Embryonic facial prominence (tissue), 1 donor: ENCODE measurements around the gene ELP4.
"Not testable (repeated sequence)": the region's sequence is repeated elsewhere in the genome, so short reads cannot be mapped to it uniquely, and the experiment has no call there.

Experiments
- DNase-seq: peaks from one replicate; pipeline ENCODE4 v3.0.0-alpha.2; 2016; ENCODE audit errors: extremely low spot score

ELP4 gene

GRCh38 chr11:31509429-31510345, at the start of gene ELP4, which contains the start of gene IMMP1L:
ELP4 (plus strand) TSS chr11:31509767; CDS start chr11:31509785, 18 bp downstream.
IMMP1L (minus strand) TSS chr11:31509622; CDS start chr11:31463276, 46,346 bp downstream.
- peak; percentile 97 for DNase-seq

GRCh38 chr11:31464436-31464835, 45.1 kb upstream of the ELP4 start:
- no peak for DNase-seq

- DNase-seq, result no peak
Observed at GRCh38 chr11:31474083-31474482, 35.5 kb upstream of the ELP4 start.

GRCh38 chr11:31477528-31478222, 31.9 kb upstream of the ELP4 start:
- no peak for DNase-seq

GRCh38 chr11:31478223-31478590, 31.4 kb upstream of the ELP4 start:
- DNase-seq, result no peak

GRCh38 chr11:31479066-31479465, 30.5 kb upstream of the ELP4 start:
- no peak for DNase-seq

GRCh38 chr11:31480930-31481329, 28.6 kb upstream of the ELP4 start:
- DNase-seq, result no peak

GRCh38 chr11:31484497-31484896, 25.1 kb upstream of the ELP4 start:
- no peak for DNase-seq

- DNase-seq, result no peak
Observed at GRCh38 chr11:31487848-31488247, 21.7 kb upstream of the ELP4 start.

- DNase-seq, result no peak
Observed at GRCh38 chr11:31492320-31492913, 17.1 kb upstream of the ELP4 start.

- no peak for DNase-seq
Observed at GRCh38 chr11:31493235-31493634, 16.3 kb upstream of the ELP4 start.

GRCh38 chr11:31493762-31494161, 15.8 kb upstream of the ELP4 start:
- not testable (repeated sequence) for DNase-seq

GRCh38 chr11:31499576-31500178, 9.9 kb upstream of the ELP4 start:
- DNase-seq, result no peak

- DNase-seq, result no peak
Observed at GRCh38 chr11:31500560-31500959, 9.0 kb upstream of the ELP4 start.

GRCh38 chr11:31509051-31509428, 527 bp upstream of the ELP4 start:
- DNase-seq, result no peak

GRCh38 chr11:31512117-31512516, 2.5 kb downstream of the ELP4 start:
- no peak for DNase-seq

- no peak for DNase-seq
Observed at GRCh38 chr11:31521497-31522150, 12.1 kb downstream of the ELP4 start.

- DNase-seq, result no peak
Observed at GRCh38 chr11:31529189-31529588, 19.6 kb downstream of the ELP4 start.

GRCh38 chr11:31529701-31530100, 20.1 kb downstream of the ELP4 start:
- no peak for DNase-seq

GRCh38 chr11:31531293-31531692, 21.7 kb downstream of the ELP4 start:
- DNase-seq, result no peak

GRCh38 chr11:31535479-31535878, 25.9 kb downstream of the ELP4 start:
- no peak for DNase-seq

GRCh38 chr11:31542862-31543261, 33.3 kb downstream of the ELP4 start:
- DNase-seq, result no peak
